K562 (cell line): Measurements from ENCODE around the gene ZNF454. TPM values are rescaled to one million over a fixed set of nuclear protein-coding genes. Genes with fewer than 3 reads are reported as not detected.

ENCODE experiments used
- ATAC-seq: fragments of 200-7000 bp; cut with Tn5 transposase; 3 replicates; pipeline ENCODE4 v1.9.1; 2020; ENCODE audit warnings: moderate library complexity
- BruUV-seq: library from RNA; stranded (reverse); fragments of 400-500 nt; replicated peaks from 2 replicates; lab custom pipeline; 2021; lab: Mats Ljungman, UMichigan
- CTCF ChIA-PET: fragments of 300-600 bp; formaldehyde crosslinking; extraction: SDS; loops from one replicate; lab custom pipeline; 2021; ENCODE audit warnings: low intra/inter-chr PET ratio; lab: Yijun Ruan, JAX
- POLR2A ChIA-PET: fragments of 300-600, 350-650 bp; sonication (Branson Sonifier 250); formaldehyde crosslinking; extraction: SDS; loops from one replicate; lab custom pipeline; 2021; ENCODE audit warnings: antibody characterized with exemption, inconsistent platforms; lab: Yijun Ruan, JAX
- DNase-seq, 4 experiments: peaks; one replicate each; pipeline versions ENCODE4 v3.0.0 to v3.0.0-alpha.2; 2011 to 2018; ENCODE audit warnings: low spot score in 3 of 4, mixed read lengths in 3 of 4; ENCODE audit errors: extremely low read depth in 1 of 4
- FAIRE-seq: peaks from 2 replicates; lab custom pipeline; 2011; peaks lifted over from hg19 to GRCh38; lab: Jason Lieb, UNC
- H2AFZ ChIP-seq: 2 replicates; pipeline ENCODE4 v1.6.0; 2011; ENCODE audit warnings: low read depth, low read length, control low read depth, inconsistent platforms
- H3K27ac ChIP-seq: fragments of 200-600 bp; 3 replicates; pipeline ENCODE4 v1.8.0; 2011; ENCODE audit warnings: low read depth, mild to moderate bottlenecking, control low read depth, inconsistent platforms, low read length, moderate library complexity, mixed read lengths; ENCODE audit errors: extremely low read depth
- H3K27me3 ChIP-seq, 2 experiments: fragments of 300-600 bp in 1 of 2; 2 replicates in 1 of 2; 3 replicates in 1 of 2; pipeline versions ENCODE4 v1.6.0 to v1.8.0; 2011; ENCODE audit warnings: inconsistent platforms in 2 of 2, low read length in 2 of 2, mild to moderate bottlenecking in 1 of 2, mixed read lengths in 1 of 2, moderate library complexity in 1 of 2; ENCODE audit not compliant: control insufficient read depth in 2 of 2, insufficient read depth in 2 of 2
- H3K36me3 ChIP-seq: fragments of 300-600 bp; 3 replicates; pipeline ENCODE4 v1.8.0; 2011; ENCODE audit warnings: mild to moderate bottlenecking, low read length, inconsistent platforms; ENCODE audit not compliant: control insufficient read depth, insufficient read depth
- H3K4me1 ChIP-seq, 2 experiments: fragments of 200-600 bp in 1 of 2; replicated peaks in 1 of 2; 2 replicates in 1 of 2; 3 replicates in 1 of 2; pipeline versions ENCODE4 v1.5.1 to v1.8.0; 2011; ENCODE audit warnings: inconsistent platforms in 2 of 2, low read length in 2 of 2, mild to moderate bottlenecking in 1 of 2, mixed read lengths in 1 of 2, moderate library complexity in 1 of 2; ENCODE audit not compliant: control insufficient read depth in 2 of 2, insufficient read depth in 2 of 2
- H3K4me2 ChIP-seq: 2 replicates; pipeline ENCODE4 v1.6.1; 2011; ENCODE audit warnings: low read length, control low read depth, inconsistent platforms, mixed read lengths; ENCODE audit not compliant: insufficient read depth
- H3K4me3 ChIP-seq: fragments of 200-600 bp; sonication (generic), shearing (Covaris generic); 2 replicates; pipeline ENCODE4 v1.5.1; 2016; ENCODE audit warnings: control low read depth, inconsistent platforms
- H3K79me2 ChIP-seq: fragments of 200-600 bp; 3 replicates; pipeline ENCODE4 v1.8.0; 2011; ENCODE audit warnings: low read length, inconsistent platforms; ENCODE audit not compliant: control insufficient read depth, insufficient read depth
- H3K9ac ChIP-seq, 2 experiments: 2 replicates each; pipeline versions ENCODE4 v1.6.0 to v1.6.1; 2011; ENCODE audit warnings: low read depth in 2 of 2, low read length in 2 of 2, control low read depth in 1 of 2, inconsistent platforms in 1 of 2, mild to moderate bottlenecking in 1 of 2, mixed read lengths in 1 of 2; ENCODE audit not compliant: insufficient read depth in 1 of 2
- H3K9me1 ChIP-seq: one replicate; pipeline ENCODE4 v1.6.0; 2011; ENCODE audit warnings: inconsistent platforms, mild to moderate bottlenecking, low read length, moderate library complexity; ENCODE audit not compliant: control insufficient read depth, insufficient read depth
- H3K9me3 ChIP-seq: replicated peaks from 2 replicates; pipeline ENCODE4 v1.5.1; 2011; ENCODE audit warnings: low read depth, low read length, inconsistent platforms; ENCODE audit not compliant: control insufficient read depth, insufficient read depth
- H4K20me1 ChIP-seq: replicated peaks from 2 replicates; pipeline ENCODE4 v1.6.1; 2011; ENCODE audit warnings: low read length, inconsistent platforms, mixed read lengths; ENCODE audit not compliant: control insufficient read depth, insufficient read depth
- E2F3 ChIP-seq: fragments of 250-450 bp; sonication (Bioruptor Pico); IDR thresholded peaks from 2 replicates; pipeline ENCODE4 v1.4.0; 2020; ENCODE audit warnings: mild to moderate bottlenecking
- MTA1 ChIP-seq: fragments of 450-650 bp; IDR thresholded peaks from 2 replicates; pipeline ENCODE4 v1.6.1; 2017; ENCODE audit warnings: borderline replicate concordance
- THRAP3 ChIP-seq: fragments of 450-650 bp; IDR thresholded peaks from 2 replicates; pipeline ENCODE4 v1.6.1; 2016; ENCODE audit warnings: mild to moderate bottlenecking, inconsistent platforms, borderline replicate concordance
- ZNF24 ChIP-seq: fragments of 450-650 bp; IDR thresholded peaks from 2 replicates; pipeline ENCODE4 v1.6.1; 2016
- WGBS: fragments of 100-300 bp; shearing (Covaris generic); methylation state at CpG from one replicate; pipeline ENCODE4 v1.1.6; 2016; ENCODE audit warnings: low coverage, mixed read lengths; ENCODE audit not compliant: insufficient coverage; ENCODE audit errors: missing lambda C conversion rate; 5-methylcytosine and 5-hydroxymethylcytosine counted together
- in situ Hi-C: fragments of 300-500 bp; cut with MboI; formaldehyde crosslinking; loops from 4 replicates; pipeline ENCODE4 v1.15.0; 2018; ENCODE audit warnings: inconsistent platforms, mixed read lengths
- intact Hi-C: fragments of 100-400 bp; cut with micrococcal nuclease; formaldehyde crosslinking; loops from 2 replicates; pipeline ENCODE4 v1.14.2; 2022
- polyA plus RNA-seq, 8 experiments: library from polyadenylated mRNA; depleted of rRNA in 4 of 8; stranded (reverse) in 5 of 8; unstranded in 3 of 8; fragments of >200 nt; fragmentation: Nextera tagmentation in 2 of 8; fragmentation: Illumina TruSeq in 1 of 8; extraction: Ambion mirVana in 2 of 8; extraction: Trizol in 1 of 8; gene quantifications; 2 replicates each; pipeline versions ENCODE4 v1.2.1 to v1.2.3, GENCODE V29; 2011 to 2014; ENCODE audit warnings: inconsistent platforms in 1 of 8, missing spikeins in 1 of 8
- total RNA-seq, 7 experiments: library from RNA; depleted of rRNA in 6 of 7; stranded (reverse); fragments of >200 nt in 6 of 7; fragmentation: Illumina TruSeq in 2 of 7; extraction: Trizol in 2 of 7; gene quantifications; 2 replicates each; pipeline versions ENCODE4 v1.2.1 to v1.2.3, GENCODE V29; 2011 to 2021; ENCODE audit warnings: low replicate concordance in 1 of 7
- TF ChIP-seq, protein P1 (sequence below), 3 experiments: IDR thresholded peaks in 2 of 3; conservative IDR thresholded peaks in 1 of 3; 2 replicates each; pipeline ENCODE4 v1.5.1; 2011 to 2012; ENCODE audit warnings: low read length in 3 of 3, mild to moderate bottlenecking in 3 of 3, control low read depth in 2 of 3, improper control_type of control experiment in 1 of 3, inconsistent platforms in 1 of 3, low read depth in 1 of 3, mixed read lengths in 1 of 3, moderate library complexity in 1 of 3; ENCODE audit not compliant: insufficient read depth in 2 of 3
- TF ChIP-seq, protein P2 (sequence below), 2 experiments: fragments of 450-650 bp in 1 of 2; sonication (generic) in 1 of 2; formaldehyde crosslinking; conservative IDR thresholded peaks; 2 replicates each; pipeline versions ENCODE4 v1.4.0 to v1.8.1; 2020 to 2022; ENCODE audit warnings: mild to moderate bottlenecking in 1 of 2, missing genetic modification reagents in 1 of 2
- TF ChIP-seq, protein P3 (sequence below): fragments of 450-650 bp; formaldehyde crosslinking; IDR thresholded peaks from 2 replicates; pipeline ENCODE4 v1.4.0; 2020; ENCODE audit warnings: mild to moderate bottlenecking, moderate library complexity

The ZNF454 gene
- total and polyA plus RNA-seq, 9 of the 15 experiments (the other 6 are each of a cell fraction or from before 2014, with no cell fraction given), result not detected

DNA sequence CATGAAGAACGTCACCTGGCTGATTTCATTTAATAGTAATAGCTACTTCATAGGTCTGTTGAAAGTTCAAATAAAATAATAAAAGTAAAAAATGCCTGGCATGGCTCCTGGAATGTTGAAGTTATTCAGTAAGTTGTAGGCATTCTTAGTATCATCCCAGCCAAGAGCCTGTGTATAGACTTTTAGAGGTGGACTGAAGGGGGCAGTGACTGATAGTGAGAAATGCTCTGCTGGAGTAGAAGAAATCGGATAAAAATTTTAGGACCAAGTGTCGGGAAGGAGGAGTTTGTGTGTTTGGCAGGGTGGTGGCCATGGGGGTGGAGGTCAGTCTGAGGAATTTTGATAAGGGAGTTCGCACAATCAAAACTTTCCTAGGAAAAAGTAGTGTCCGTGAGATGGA is 41.7 kb upstream of the ZNF454 start:
- no peaks in the 10 kb centered on the region for H3K27me3 ChIP-seq
- H2AFZ ChIP-seq, result no peak overlapping the region
- no peak overlapping the region for H3K27ac ChIP-seq
- no peak for ATAC-seq
- no peak overlapping the region for H3K4me2 ChIP-seq
- no peak overlapping the region for H3K4me3 ChIP-seq
- ChIA-PET POLR2A (interaction anchor here (0.7 kb wide), 1 partner anchor 607 kb away, joined by 3 read pairs; no protein-coding TSS in a partner anchor), CTCF (no interaction called here)
- H3K4me1 ChIP-seq, result peaks cover 0 to 8% of the 10 kb centered on the region in 2 experiments; a peak in 1 of 5 replicates
- no peak overlapping the region for H3K9ac ChIP-seq
- BruUV-seq, result no TSS peak
- intact Hi-C loops, result no loop called here
- H3K36me3 ChIP-seq, result no peaks in the 10 kb centered on the region
- no peaks in the 10 kb centered on the region for H3K9me1 ChIP-seq
- TF ChIP-seq, protein P1, sequence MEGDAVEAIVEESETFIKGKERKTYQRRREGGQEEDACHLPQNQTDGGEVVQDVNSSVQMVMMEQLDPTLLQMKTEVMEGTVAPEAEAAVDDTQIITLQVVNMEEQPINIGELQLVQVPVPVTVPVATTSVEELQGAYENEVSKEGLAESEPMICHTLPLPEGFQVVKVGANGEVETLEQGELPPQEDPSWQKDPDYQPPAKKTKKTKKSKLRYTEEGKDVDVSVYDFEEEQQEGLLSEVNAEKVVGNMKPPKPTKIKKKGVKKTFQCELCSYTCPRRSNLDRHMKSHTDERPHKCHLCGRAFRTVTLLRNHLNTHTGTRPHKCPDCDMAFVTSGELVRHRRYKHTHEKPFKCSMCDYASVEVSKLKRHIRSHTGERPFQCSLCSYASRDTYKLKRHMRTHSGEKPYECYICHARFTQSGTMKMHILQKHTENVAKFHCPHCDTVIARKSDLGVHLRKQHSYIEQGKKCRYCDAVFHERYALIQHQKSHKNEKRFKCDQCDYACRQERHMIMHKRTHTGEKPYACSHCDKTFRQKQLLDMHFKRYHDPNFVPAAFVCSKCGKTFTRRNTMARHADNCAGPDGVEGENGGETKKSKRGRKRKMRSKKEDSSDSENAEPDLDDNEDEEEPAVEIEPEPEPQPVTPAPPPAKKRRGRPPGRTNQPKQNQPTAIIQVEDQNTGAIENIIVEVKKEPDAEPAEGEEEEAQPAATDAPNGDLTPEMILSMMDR (IDR thresholded peaks at IDR 0.05 in 2 of 3, conservative IDR thresholded peaks at IDR 0.05 in 1 of 3; ENCODE audit: insufficient read depth in 2 of 3, low read depth in 1 of 3, low read length in 3 of 3), result peak in 1 of 3 experiments; percentile 15; a peak in 1 of 6 replicates
- TF ChIP-seq MTA1 (no peak), ZNF24 (no peak), THRAP3 (no peak)
- TF ChIP-seq, all 486 proteins: peak for 1
- Histone ChIP-seq H3K79me2 (no peaks in the 10 kb centered on the region), H3K9me3 (no peaks in the 10 kb centered on the region), H4K20me1 (no peaks in the 10 kb centered on the region)
- 3% methylated on average over 5 of the region's 5 CpGs for WGBS
- FAIRE-seq (no peak), DNase-seq (no peak)
- in situ Hi-C loops, result no loop called here

DNA sequence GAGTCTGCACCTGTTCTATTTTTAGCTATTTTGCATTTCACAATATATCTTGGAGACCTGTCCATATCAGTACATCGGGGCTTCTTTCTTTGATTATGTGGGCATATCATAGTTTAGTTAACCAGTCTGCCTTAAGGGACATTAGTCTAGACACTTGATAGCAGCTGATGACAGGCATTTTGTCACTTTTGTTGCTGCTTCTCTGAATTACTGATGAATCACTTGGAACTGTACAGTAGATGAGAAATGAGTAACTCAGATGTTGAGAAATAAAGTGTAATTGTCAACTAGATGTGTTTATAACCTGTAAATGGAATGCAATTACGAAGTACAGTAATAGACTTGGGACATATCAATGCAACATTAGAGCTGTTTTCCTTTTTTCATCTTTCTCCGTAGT is 38.1 kb upstream of the ZNF454 start:
- POLR2A ChIA-PET, result no interaction called here
- 0% methylated on average over 3 of the region's 3 CpGs for WGBS
- Histone ChIP-seq H3K27ac (no peak overlapping the region), H3K27me3 (no peaks in the 10 kb centered on the region), H4K20me1 (no peaks in the 10 kb centered on the region), H3K4me3 (no peak overlapping the region), H3K9me1 (no peaks in the 10 kb centered on the region), H3K36me3 (no peaks in the 10 kb centered on the region), H3K9me3 (0 out of 2 replicates have a peak, but pooled peaks cover 3% of the 10 kb centered on the region), H3K79me2 (no peaks in the 10 kb centered on the region), H3K4me2 (no peak overlapping the region), H3K4me1 (no peaks in the 10 kb centered on the region), H2AFZ (no peak overlapping the region), H3K9ac (no peak overlapping the region)
- in situ Hi-C loops (no loop called here), intact Hi-C loops (no loop called here)
- no TSS peak for BruUV-seq
- CTCF ChIA-PET, result no interaction called here
- ATAC-seq (no peak), DNase-seq (no peak), FAIRE-seq (no peak)
- TF ChIP-seq, protein P2, sequence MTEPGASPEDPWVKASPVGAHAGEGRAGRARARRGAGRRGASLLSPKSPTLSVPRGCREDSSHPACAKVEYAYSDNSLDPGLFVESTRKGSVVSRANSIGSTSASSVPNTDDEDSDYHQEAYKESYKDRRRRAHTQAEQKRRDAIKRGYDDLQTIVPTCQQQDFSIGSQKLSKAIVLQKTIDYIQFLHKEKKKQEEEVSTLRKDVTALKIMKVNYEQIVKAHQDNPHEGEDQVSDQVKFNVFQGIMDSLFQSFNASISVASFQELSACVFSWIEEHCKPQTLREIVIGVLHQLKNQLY (CRISPR knock-in tag; conservative IDR thresholded peaks at IDR 0.05), result no peak
- TF ChIP-seq, protein P3, sequence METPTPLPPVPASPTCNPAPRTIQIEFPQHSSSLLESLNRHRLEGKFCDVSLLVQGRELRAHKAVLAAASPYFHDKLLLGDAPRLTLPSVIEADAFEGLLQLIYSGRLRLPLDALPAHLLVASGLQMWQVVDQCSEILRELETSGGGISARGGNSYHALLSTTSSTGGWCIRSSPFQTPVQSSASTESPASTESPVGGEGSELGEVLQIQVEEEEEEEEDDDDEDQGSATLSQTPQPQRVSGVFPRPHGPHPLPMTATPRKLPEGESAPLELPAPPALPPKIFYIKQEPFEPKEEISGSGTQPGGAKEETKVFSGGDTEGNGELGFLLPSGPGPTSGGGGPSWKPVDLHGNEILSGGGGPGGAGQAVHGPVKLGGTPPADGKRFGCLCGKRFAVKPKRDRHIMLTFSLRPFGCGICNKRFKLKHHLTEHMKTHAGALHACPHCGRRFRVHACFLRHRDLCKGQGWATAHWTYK (CRISPR knock-in tag), result no peak
- no peak for TF ChIP-seq E2F3 (CRISPR knock-in tag)
